Glomerular endothelial cell (primary cell): ENCODE measurements around the gene ECHDC3. TPM values are rescaled to one million over a fixed set of nuclear protein-coding genes. Genes with fewer than 3 reads are reported as not detected.

Experiments used
- DNase-seq: peaks from one replicate; pipeline ENCODE4 v3.0.0-alpha.2; 2011; ENCODE audit warnings: low read depth, low spot score; ENCODE audit errors: extremely low read depth
- total RNA-seq: library from RNA; depleted of rRNA; stranded (reverse); fragments of >200 nt; gene quantifications from 2 replicates; pipeline ENCODE4 v1.2.3, GENCODE V29; 2015

The ECHDC3 gene
- total RNA-seq, 1 donor from 2014 or later: 7.1 TPM

GRCh38 chr10:11775412-11775811 is 33.2 kb downstream of the ECHDC3 start:
- no peak for DNase-seq

- no peak for DNase-seq
Observed at GRCh38 chr10:11776080-11776479, 33.9 kb downstream of the ECHDC3 start.

GRCh38 chr10:11781114-11781513 is 38.9 kb downstream of the ECHDC3 start:
- no peak for DNase-seq

- peak; percentile 45 for DNase-seq
Observed at GRCh38 chr10:11782793-11783557, 40.8 kb downstream of the ECHDC3 start.

- no peak for DNase-seq
Observed at GRCh38 chr10:11783558-11783865, 41.3 kb downstream of the ECHDC3 start.

GRCh38 chr10:11787374-11787773 is 45.2 kb downstream of the ECHDC3 start:
- DNase-seq: no peak

GRCh38 chr10:11787846-11788245 is 45.7 kb downstream of the ECHDC3 start:
- DNase-seq: no peak

- DNase-seq: no peak
Observed at GRCh38 chr10:11789306-11789705, 47.1 kb downstream of the ECHDC3 start.

- no peak for DNase-seq
Observed at GRCh38 chr10:11789956-11790355, 47.8 kb downstream of the ECHDC3 start.

- DNase-seq: no peak
Observed at GRCh38 chr10:11793762-11794479, 51.7 kb downstream of the ECHDC3 start.

GRCh38 chr10:11794566-11794965 is 52.4 kb downstream of the ECHDC3 start:
- DNase-seq: no peak

GRCh38 chr10:11795101-11795920 is 53.1 kb downstream of the ECHDC3 start:
- no peak for DNase-seq

GRCh38 chr10:11796474-11796873 is 54.3 kb downstream of the ECHDC3 start:
- no peak for DNase-seq

GRCh38 chr10:11797281-11797680 is 55.1 kb downstream of the ECHDC3 start:
- DNase-seq: no peak

GRCh38 chr10:11797847-11798633 is 55.9 kb downstream of the ECHDC3 start:
- no peak for DNase-seq

GRCh38 chr10:11798845-11799735 is 56.9 kb downstream of the ECHDC3 start:
- DNase-seq: peak; percentile 50

- no peak for DNase-seq
Observed at GRCh38 chr10:11799736-11800080, 57.5 kb downstream of the ECHDC3 start.

- DNase-seq: no peak
Observed at GRCh38 chr10:11804336-11804735, 62.2 kb downstream of the ECHDC3 start.

GRCh38 chr10:11805792-11806191 is 63.6 kb downstream of the ECHDC3 start:
- no peak for DNase-seq

- no peak for DNase-seq
Observed at GRCh38 chr10:11806706-11807105, 64.5 kb downstream of the ECHDC3 start.
